ENCODE measurements around the gene SDK1.

SDK1 gene

DNA sequence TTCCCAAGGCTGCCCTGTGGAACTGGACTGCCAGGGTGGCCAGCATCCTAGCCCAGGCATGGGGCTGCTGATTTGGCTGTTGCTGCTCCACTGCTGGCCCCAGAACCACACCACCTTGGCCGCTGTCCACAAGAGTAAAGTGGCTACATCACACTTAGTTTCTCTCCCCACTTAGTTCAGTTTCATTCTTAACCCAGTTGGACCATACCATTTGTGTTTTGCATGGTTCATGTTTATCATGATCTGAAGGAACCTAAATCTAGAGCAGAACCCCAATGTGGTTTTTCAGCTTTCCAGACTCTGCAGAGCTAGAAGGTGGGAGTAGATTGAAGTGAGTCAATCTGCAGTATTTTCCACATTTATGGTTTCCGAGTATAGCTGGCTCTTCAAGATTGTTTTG is 32.8 kb downstream of the SDK1 start:
- no peak for ATAC-seq
- no peak for DNase-seq
- Mint-ChIP-seq H3K9me3 (no peaks in the 10 kb centered on the region), H3K4me3 (no peak overlapping the region), H3K36me3 (ENCODE audit: low read depth) (no peaks in the 10 kb centered on the region), H3K27ac (no peak overlapping the region), H3K27me3 (peaks cover 27% of the 10 kb centered on the region), H3K4me1 (no peaks in the 10 kb centered on the region)

- no peak overlapping the region for H3K4me3 Mint-ChIP-seq
- no peak for ATAC-seq
- peaks cover 31% of the 10 kb centered on the region for H3K27me3 Mint-ChIP-seq
- no peaks in the 10 kb centered on the region for H3K4me1 Mint-ChIP-seq
- H3K36me3 Mint-ChIP-seq (ENCODE audit: low read depth), result no peaks in the 10 kb centered on the region
- no peak for DNase-seq
- no peak overlapping the region for H3K27ac Mint-ChIP-seq
- H3K9me3 Mint-ChIP-seq, result no peaks in the 10 kb centered on the region
Observed at GRCh38 chr7:3336042-3336665, 35.1 kb downstream of the SDK1 start.

DNA sequence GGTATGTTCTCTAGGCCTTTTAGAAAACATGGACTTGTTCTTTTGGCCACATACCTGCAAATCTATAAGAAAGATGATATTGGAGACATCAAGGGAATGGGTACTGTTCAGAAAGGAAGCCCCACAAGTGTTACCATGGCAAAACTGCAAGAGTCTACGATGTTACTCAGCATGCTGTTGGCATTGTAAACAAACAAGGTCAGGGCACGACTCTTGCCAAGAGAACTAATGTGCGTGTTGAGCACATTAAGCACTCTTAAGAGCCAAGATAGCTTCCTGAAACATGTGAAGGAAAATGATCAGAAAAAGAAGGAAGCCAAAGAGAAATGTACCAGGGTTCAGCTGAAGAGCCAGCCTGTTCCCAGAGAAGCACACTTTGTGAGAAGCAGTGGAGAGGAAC is 37.1 kb downstream of the SDK1 start:
- no peak for ATAC-seq
- Mint-ChIP-seq H3K4me3 (no peak overlapping the region), H3K9me3 (no peaks in the 10 kb centered on the region), H3K4me1 (no peaks in the 10 kb centered on the region), H3K36me3 (ENCODE audit: low read depth) (no peaks in the 10 kb centered on the region), H3K27me3 (peaks cover 29% of the 10 kb centered on the region), H3K27ac (no peak overlapping the region)
- no peak for DNase-seq

DNA sequence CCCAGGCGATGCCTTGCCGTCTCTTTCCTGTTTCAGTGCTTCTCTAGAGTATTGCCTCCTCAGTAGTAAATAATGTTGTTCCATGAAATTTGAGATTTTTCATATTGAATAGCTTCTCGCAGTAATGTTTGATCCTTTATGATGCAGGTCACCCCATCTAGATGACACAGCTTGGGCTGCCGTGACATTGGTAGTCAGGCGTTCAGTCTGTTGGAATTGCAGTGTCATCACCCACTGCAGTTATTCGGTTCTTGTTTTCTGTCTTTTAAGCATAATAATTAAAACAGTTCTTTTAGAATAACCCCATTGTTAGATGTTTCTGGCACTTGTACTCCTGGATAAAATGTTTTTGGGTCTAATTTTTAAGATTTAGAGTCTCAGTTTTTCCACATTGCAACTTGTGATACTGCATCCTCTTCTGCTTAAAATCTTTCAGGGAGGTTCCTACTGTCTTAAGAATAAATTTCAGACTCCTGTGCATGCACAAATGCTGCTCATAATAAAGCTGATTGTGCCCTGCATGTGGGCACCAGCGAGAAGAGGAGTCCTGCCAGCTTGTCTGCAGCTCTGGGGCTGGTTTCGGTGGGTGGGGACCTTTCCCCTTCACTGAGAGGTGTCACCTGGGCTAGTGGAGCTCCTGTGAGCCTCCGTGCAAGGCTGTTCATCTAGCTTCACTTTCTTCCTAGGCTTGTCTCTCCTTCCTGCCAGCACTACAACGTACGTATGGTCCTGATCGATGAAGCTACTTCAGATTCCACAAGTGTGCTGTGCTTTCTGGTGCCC is 44.8 kb downstream of the SDK1 start:
- Mint-ChIP-seq H3K27me3 (peaks cover 3% of the 10 kb centered on the region), H3K9me3 (no peaks in the 10 kb centered on the region), H3K4me1 (no peaks in the 10 kb centered on the region), H3K4me3 (no peak overlapping the region), H3K36me3 (ENCODE audit: low read depth) (no peaks in the 10 kb centered on the region), H3K27ac (no peak overlapping the region)
- ATAC-seq, result no peak
- no peak for DNase-seq

DNA sequence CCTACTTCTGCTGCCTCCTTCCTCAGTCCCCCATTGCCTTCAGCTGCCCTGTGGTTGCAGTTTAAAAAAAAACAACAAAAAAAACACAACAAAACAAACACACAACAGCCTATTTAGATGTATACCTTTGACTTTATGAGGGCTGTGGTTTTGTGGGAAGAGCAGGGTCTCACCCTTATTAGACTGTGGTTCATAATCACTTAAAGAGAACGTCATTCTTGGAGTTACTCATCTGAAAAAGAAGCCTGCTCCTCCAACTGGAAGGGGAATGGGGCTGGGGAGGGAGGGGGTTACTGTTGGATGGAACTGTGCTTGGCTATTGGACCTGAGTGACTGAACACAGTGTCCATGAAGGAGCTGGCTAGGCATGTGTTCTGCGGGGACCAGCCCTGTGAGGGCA is 48.1 kb downstream of the SDK1 start:
- no peak overlapping the region for H3K4me3 Mint-ChIP-seq
- ATAC-seq (no peak), DNase-seq (no peak)
- H3K9me3 Mint-ChIP-seq, result no peaks in the 10 kb centered on the region
- H3K27me3 Mint-ChIP-seq, result peaks cover 4% of the 10 kb centered on the region
- no peak overlapping the region for H3K27ac Mint-ChIP-seq
- H3K36me3 Mint-ChIP-seq (ENCODE audit: low read depth), result no peaks in the 10 kb centered on the region
- H3K4me1 Mint-ChIP-seq, result no peaks in the 10 kb centered on the region

DNA sequence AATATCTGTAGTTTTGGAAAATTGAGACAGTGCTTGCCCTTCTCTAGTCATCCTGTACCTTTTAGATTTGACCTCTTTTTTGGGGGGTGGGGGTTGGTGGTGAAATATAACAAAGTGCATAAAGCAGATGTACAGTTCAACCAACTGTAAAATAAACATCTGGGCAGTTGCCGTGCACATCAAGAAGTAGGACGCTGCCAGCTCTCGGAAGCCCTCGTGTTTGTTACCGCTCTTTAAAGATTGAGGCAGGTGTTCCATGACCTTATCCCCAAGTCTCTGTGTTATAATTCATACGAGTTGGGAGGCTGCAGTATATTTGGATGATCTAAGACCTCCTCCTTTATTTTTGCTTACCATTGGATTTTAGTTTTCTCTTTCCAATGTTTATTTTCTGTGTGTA is 55.1 kb downstream of the SDK1 start:
- Mint-ChIP-seq H3K4me3 (no peak overlapping the region), H3K36me3 (ENCODE audit: low read depth) (no peaks in the 10 kb centered on the region), H3K27me3 (peaks cover 5% of the 10 kb centered on the region), H3K9me3 (no peaks in the 10 kb centered on the region), H3K4me1 (no peaks in the 10 kb centered on the region), H3K27ac (no peak overlapping the region)
- ATAC-seq, result no peak
- no peak for DNase-seq

GRCh38 chr7:3358991-3359390 is 57.9 kb downstream of the SDK1 start:
- Mint-ChIP-seq H3K9me3 (no peaks in the 10 kb centered on the region), H3K36me3 (ENCODE audit: low read depth) (no peaks in the 10 kb centered on the region), H3K27me3 (peaks cover 5% of the 10 kb centered on the region), H3K4me3 (no peak overlapping the region), H3K27ac (no peak overlapping the region), H3K4me1 (no peaks in the 10 kb centered on the region)
- DNase-seq (no peak), ATAC-seq (no peak)

DNA sequence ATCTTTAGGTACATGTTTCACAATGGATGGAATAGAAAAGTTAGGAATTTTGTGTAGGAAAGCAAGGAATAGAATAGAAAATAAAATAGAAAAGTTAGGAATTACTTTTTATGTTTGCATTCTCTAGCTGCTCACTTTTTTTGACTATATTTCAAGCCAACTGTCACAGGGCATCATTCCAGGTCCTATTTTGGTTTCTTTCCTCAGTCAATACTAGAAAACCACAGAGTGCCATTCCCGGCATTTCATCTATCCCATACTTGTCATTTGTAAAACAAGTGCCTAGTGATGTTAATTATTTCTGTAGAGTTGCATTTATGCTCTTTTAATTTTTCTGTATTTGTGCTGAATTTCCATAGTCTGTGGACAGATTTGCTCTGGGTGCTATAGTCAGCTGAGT is 66.2 kb downstream of the SDK1 start:
- Mint-ChIP-seq H3K27ac (no peak overlapping the region), H3K27me3 (peaks cover 15% of the 10 kb centered on the region), H3K9me3 (no peaks in the 10 kb centered on the region), H3K4me1 (peaks cover 4% of the 10 kb centered on the region), H3K4me3 (no peak overlapping the region), H3K36me3 (ENCODE audit: low read depth) (no peaks in the 10 kb centered on the region)
- no peak for DNase-seq
- no peak for ATAC-seq

- H3K4me3 Mint-ChIP-seq, result no peak overlapping the region
- peaks cover 18% of the 10 kb centered on the region for H3K27me3 Mint-ChIP-seq
- H3K9me3 Mint-ChIP-seq, result no peaks in the 10 kb centered on the region
- peaks cover 4% of the 10 kb centered on the region for H3K4me1 Mint-ChIP-seq
- DNase-seq (no peak), ATAC-seq (no peak)
- no peaks in the 10 kb centered on the region for H3K36me3 Mint-ChIP-seq (ENCODE audit: low read depth)
- H3K27ac Mint-ChIP-seq, result no peak overlapping the region
Observed at GRCh38 chr7:3370068-3370830, 69.2 kb downstream of the SDK1 start.

DNA sequence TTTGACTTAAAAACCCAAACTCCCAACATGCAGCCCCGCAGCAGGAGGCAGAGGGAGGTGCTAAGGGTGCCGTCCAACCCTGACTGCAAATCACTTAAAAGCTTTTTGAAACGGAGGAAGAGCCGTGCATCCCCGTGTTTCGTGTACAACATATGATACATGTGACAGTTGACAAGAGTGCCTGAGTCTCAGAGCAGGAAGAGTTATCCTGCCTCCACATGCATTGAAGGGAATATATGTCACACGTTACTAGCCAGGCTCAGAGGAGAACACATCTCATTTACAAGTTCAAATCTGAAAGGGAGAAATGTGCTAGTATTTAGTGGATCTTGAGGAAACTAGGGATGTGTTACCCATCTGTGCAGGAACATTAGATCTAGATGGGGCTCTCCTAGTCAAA is 69.9 kb downstream of the SDK1 start:
- Mint-ChIP-seq H3K27ac (no peak overlapping the region), H3K9me3 (no peaks in the 10 kb centered on the region), H3K36me3 (ENCODE audit: low read depth) (no peaks in the 10 kb centered on the region), H3K27me3 (peaks cover 18% of the 10 kb centered on the region), H3K4me3 (no peak overlapping the region), H3K4me1 (peaks cover 4% of the 10 kb centered on the region)
- no peak for DNase-seq
- no peak for ATAC-seq

GRCh38 chr7:3371601-3372000 is 70.5 kb downstream of the SDK1 start:
- no peak for DNase-seq
- H3K4me3 Mint-ChIP-seq, result no peak overlapping the region
- ATAC-seq, result no peak
- H3K27ac Mint-ChIP-seq, result no peak overlapping the region
- H3K36me3 Mint-ChIP-seq (ENCODE audit: low read depth), result no peaks in the 10 kb centered on the region
- peaks cover 18% of the 10 kb centered on the region for H3K27me3 Mint-ChIP-seq
- peaks cover 4% of the 10 kb centered on the region for H3K4me1 Mint-ChIP-seq
- H3K9me3 Mint-ChIP-seq, result no peaks in the 10 kb centered on the region

DNA sequence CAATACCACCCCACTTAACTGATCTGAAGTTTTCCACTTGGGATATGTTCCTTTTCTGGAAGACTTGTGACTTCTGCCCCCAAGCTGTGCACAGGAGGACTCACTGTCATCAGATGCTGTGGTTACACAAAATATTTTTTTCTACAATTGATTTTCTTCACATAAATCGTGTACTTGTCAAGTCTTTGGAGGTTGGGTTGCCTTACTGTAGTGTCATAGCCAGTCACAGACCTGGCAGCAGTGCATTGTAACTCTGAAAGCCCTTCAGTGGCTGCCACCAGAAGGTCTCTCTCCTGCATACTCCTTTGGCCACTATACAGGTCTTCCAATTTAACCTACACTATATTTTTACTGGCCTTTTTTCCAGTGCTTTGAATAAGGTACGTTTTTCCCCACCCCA is 73.2 kb downstream of the SDK1 start:
- no peak overlapping the region for H3K4me3 Mint-ChIP-seq
- DNase-seq, result no peak
- no peaks in the 10 kb centered on the region for H3K36me3 Mint-ChIP-seq (ENCODE audit: low read depth)
- H3K27ac Mint-ChIP-seq, result no peak overlapping the region
- peaks cover 18% of the 10 kb centered on the region for H3K27me3 Mint-ChIP-seq
- no peak for ATAC-seq
- no peaks in the 10 kb centered on the region for H3K9me3 Mint-ChIP-seq
- H3K4me1 Mint-ChIP-seq, result peaks cover 4% of the 10 kb centered on the region

GRCh38 chr7:3378390-3379150 is 77.5 kb downstream of the SDK1 start:
- H3K9me3 Mint-ChIP-seq, result no peaks in the 10 kb centered on the region
- ATAC-seq (no peak), DNase-seq (no peak)
- H3K27ac Mint-ChIP-seq, result no peak overlapping the region
- H3K4me3 Mint-ChIP-seq, result no peak overlapping the region
- no peaks in the 10 kb centered on the region for H3K4me1 Mint-ChIP-seq
- no peaks in the 10 kb centered on the region for H3K36me3 Mint-ChIP-seq (ENCODE audit: low read depth)
- peaks cover 8% of the 10 kb centered on the region for H3K27me3 Mint-ChIP-seq

DNA sequence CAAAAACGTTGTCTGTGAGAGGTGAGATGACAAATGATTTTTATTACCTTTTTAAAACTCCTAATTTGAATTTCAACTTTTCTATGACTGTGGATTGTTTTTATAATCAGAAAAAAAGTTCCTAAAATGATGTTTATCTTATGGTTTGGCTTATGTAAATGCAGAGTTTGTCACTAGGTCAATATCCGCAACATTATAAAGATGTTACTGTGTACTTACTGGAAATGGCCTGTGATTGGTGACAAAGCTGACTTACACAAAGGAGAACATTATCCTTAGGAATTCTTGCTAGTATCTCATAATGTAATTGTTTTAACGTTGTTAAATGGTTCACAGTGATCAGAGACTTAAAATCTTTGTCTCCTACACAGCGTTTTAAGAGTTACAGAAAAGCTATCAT is 79.0 kb downstream of the SDK1 start:
- ATAC-seq (no peak), DNase-seq (no peak)
- no peak overlapping the region for H3K4me3 Mint-ChIP-seq
- H3K27ac Mint-ChIP-seq, result no peak overlapping the region
- H3K36me3 Mint-ChIP-seq (ENCODE audit: low read depth), result no peaks in the 10 kb centered on the region
- no peaks in the 10 kb centered on the region for H3K4me1 Mint-ChIP-seq
- no peaks in the 10 kb centered on the region for H3K9me3 Mint-ChIP-seq
- peaks cover 4% of the 10 kb centered on the region for H3K27me3 Mint-ChIP-seq
